Measurements from ENCODE around the gene ENO2.
"Not testable (repeated sequence)": the region's sequence is repeated elsewhere in the genome, so short reads cannot be mapped to it uniquely, and the experiment has no call there.

DNA sequence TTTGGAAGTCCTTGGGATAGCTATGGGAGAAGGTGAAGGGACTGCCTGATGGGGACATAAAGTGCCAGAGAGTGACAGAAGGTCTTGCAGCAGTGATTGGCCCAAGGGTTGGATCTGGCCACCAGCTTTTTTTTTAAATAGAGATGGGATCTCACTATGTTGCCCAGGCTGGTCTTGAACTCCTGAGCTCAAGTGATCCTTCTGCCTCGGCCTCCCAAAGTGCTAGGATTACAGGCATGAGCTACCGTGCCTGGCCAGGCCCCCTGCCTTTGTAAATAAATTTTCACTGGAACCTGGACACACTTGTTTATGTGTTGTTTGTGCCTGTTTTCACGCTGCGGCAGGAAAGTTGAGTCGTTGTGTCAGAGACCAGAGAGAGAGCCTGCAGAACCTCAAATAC, 49.1 kb upstream of the ENO2 start:
- TF ChIP-seq EZH2 (IDR thresholded peaks at IDR 0.05; ENCODE audit: low read depth, unreplicated experiment); ZNF114 (CRISPR knock-in tag; IDR thresholded peaks at IDR 0.05); EZH2phosphoT487 (IDR thresholded peaks at IDR 0.05; ENCODE audit: unreplicated experiment); POLR2AphosphoS5 (IDR thresholded peaks at IDR 0.05; ENCODE audit: low read depth); ZNF331 (CRISPR knock-in tag; IDR thresholded peaks at IDR 0.05; ENCODE audit: low read depth); CREB1 (CRISPR knock-in tag; IDR thresholded peaks at IDR 0.05; ENCODE audit: low read depth); NANOG (IDR thresholded peaks at IDR 0.05; ENCODE audit: borderline replicate concordance): not testable (repeated sequence)
- TF ChIP-seq, protein P1, sequence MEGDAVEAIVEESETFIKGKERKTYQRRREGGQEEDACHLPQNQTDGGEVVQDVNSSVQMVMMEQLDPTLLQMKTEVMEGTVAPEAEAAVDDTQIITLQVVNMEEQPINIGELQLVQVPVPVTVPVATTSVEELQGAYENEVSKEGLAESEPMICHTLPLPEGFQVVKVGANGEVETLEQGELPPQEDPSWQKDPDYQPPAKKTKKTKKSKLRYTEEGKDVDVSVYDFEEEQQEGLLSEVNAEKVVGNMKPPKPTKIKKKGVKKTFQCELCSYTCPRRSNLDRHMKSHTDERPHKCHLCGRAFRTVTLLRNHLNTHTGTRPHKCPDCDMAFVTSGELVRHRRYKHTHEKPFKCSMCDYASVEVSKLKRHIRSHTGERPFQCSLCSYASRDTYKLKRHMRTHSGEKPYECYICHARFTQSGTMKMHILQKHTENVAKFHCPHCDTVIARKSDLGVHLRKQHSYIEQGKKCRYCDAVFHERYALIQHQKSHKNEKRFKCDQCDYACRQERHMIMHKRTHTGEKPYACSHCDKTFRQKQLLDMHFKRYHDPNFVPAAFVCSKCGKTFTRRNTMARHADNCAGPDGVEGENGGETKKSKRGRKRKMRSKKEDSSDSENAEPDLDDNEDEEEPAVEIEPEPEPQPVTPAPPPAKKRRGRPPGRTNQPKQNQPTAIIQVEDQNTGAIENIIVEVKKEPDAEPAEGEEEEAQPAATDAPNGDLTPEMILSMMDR (conservative IDR thresholded peaks at IDR 0.05; ENCODE audit: low read depth in 2 of 2) = not testable (repeated sequence)
- TF ChIP-seq, protein P2, sequence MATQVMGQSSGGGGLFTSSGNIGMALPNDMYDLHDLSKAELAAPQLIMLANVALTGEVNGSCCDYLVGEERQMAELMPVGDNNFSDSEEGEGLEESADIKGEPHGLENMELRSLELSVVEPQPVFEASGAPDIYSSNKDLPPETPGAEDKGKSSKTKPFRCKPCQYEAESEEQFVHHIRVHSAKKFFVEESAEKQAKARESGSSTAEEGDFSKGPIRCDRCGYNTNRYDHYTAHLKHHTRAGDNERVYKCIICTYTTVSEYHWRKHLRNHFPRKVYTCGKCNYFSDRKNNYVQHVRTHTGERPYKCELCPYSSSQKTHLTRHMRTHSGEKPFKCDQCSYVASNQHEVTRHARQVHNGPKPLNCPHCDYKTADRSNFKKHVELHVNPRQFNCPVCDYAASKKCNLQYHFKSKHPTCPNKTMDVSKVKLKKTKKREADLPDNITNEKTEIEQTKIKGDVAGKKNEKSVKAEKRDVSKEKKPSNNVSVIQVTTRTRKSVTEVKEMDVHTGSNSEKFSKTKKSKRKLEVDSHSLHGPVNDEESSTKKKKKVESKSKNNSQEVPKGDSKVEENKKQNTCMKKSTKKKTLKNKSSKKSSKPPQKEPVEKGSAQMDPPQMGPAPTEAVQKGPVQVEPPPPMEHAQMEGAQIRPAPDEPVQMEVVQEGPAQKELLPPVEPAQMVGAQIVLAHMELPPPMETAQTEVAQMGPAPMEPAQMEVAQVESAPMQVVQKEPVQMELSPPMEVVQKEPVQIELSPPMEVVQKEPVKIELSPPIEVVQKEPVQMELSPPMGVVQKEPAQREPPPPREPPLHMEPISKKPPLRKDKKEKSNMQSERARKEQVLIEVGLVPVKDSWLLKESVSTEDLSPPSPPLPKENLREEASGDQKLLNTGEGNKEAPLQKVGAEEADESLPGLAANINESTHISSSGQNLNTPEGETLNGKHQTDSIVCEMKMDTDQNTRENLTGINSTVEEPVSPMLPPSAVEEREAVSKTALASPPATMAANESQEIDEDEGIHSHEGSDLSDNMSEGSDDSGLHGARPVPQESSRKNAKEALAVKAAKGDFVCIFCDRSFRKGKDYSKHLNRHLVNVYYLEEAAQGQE (IDR thresholded peaks at IDR 0.05; ENCODE audit: unreplicated experiment) = not testable (repeated sequence)
- TF ChIP-seq, protein P3, sequence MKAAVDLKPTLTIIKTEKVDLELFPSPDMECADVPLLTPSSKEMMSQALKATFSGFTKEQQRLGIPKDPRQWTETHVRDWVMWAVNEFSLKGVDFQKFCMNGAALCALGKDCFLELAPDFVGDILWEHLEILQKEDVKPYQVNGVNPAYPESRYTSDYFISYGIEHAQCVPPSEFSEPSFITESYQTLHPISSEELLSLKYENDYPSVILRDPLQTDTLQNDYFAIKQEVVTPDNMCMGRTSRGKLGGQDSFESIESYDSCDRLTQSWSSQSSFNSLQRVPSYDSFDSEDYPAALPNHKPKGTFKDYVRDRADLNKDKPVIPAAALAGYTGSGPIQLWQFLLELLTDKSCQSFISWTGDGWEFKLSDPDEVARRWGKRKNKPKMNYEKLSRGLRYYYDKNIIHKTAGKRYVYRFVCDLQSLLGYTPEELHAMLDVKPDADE (IDR thresholded peaks at IDR 0.05) = not testable (repeated sequence)

All from GM23338 (cell line).